ENCODE data around the gene RAB3IP. TPM values are rescaled to one million over a fixed set of nuclear protein-coding genes. Genes with fewer than 3 reads are reported as not detected.

RAB3IP gene
- total and polyA plus RNA-seq, 10 donors, result 11.8 to 41.2 (median 18.4) TPM

GRCh38 chr12:69834147-69834546 lies 95.5 kb downstream of the RAB3IP start:
- Histone ChIP-seq H3K4me3 (no peak overlapping the region), H3K9me3 (no peaks in the 10 kb centered on the region), H3K4me1 (peaks cover 0 to 12% (median 0%) of the 10 kb centered on the region in 6 donors), H3K27me3 (replicated peaks in 1 of 7) (no peaks in the 10 kb centered on the region), H3K27ac (no peak overlapping the region), H3K36me3 (no peaks in the 10 kb centered on the region)
- 67 to 89% (median 76%) methylated on average over 2 of the region's 2 CpGs for WGBS, 5 donors
- DNase-seq, result no peak
- intact Hi-C loops (cut with DNase I; ENCODE audit: low total_unique reads), result no loop called here
- TF ChIP-seq, protein P1, sequence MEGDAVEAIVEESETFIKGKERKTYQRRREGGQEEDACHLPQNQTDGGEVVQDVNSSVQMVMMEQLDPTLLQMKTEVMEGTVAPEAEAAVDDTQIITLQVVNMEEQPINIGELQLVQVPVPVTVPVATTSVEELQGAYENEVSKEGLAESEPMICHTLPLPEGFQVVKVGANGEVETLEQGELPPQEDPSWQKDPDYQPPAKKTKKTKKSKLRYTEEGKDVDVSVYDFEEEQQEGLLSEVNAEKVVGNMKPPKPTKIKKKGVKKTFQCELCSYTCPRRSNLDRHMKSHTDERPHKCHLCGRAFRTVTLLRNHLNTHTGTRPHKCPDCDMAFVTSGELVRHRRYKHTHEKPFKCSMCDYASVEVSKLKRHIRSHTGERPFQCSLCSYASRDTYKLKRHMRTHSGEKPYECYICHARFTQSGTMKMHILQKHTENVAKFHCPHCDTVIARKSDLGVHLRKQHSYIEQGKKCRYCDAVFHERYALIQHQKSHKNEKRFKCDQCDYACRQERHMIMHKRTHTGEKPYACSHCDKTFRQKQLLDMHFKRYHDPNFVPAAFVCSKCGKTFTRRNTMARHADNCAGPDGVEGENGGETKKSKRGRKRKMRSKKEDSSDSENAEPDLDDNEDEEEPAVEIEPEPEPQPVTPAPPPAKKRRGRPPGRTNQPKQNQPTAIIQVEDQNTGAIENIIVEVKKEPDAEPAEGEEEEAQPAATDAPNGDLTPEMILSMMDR (IDR thresholded peaks at IDR 0.05 in 8 of 11, conservative IDR thresholded peaks at IDR 0.05 in 3 of 11), result no peak
- TF ChIP-seq POLR2A (IDR thresholded peaks at IDR 0.05), result no peak
- no peak for TF ChIP-seq POLR2AphosphoS5 (IDR thresholded peaks at IDR 0.05)

DNA sequence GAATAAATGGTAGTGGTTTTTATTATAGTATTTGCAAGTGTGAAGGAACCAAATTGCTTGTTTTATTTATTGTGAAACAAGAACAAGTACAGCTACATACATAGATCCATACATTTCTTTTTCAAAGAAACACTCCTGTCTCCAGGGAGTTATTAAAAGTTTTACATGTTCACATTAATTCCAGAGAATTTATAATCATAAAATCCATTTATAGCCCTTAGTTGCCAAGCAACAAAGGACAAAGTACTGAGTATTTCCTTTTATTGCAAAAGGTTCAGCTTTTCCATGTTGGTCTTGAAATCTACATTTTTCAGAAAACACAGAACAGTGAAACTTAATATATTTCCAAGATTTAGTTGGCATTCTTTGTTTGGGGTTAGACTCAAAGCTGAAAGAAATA lies 95.9 kb downstream of the RAB3IP start:
- no peaks in the 10 kb centered on the region for H3K9me3 ChIP-seq
- DNase-seq, result no peak
- intact Hi-C loops (cut with DNase I; ENCODE audit: low total_unique reads), result no loop called here
- H3K27me3 ChIP-seq (replicated peaks in 1 of 7), result no peaks in the 10 kb centered on the region
- H3K4me1 ChIP-seq, result peaks cover 0 to 12% (median 0%) of the 10 kb centered on the region in 6 donors
- H3K27ac ChIP-seq, result no peak overlapping the region
- H3K4me3 ChIP-seq, result no peak overlapping the region
- no peaks in the 10 kb centered on the region for H3K36me3 ChIP-seq
- TF ChIP-seq, protein P1 (IDR thresholded peaks at IDR 0.05 in 8 of 11, conservative IDR thresholded peaks at IDR 0.05 in 3 of 11), result no peak
- no peak for TF ChIP-seq POLR2A (IDR thresholded peaks at IDR 0.05)
- TF ChIP-seq POLR2AphosphoS5 (IDR thresholded peaks at IDR 0.05), result no peak

- Histone ChIP-seq H3K9me3 (no peaks in the 10 kb centered on the region), H3K36me3 (no peaks in the 10 kb centered on the region), H3K27ac (no peak overlapping the region), H3K4me1 (peaks cover 0 to 12% (median 0%) of the 10 kb centered on the region in 6 donors), H3K27me3 (replicated peaks in 1 of 7) (no peaks in the 10 kb centered on the region), H3K4me3 (no peak overlapping the region)
- no peak for DNase-seq
- TF ChIP-seq POLR2A (IDR thresholded peaks at IDR 0.05) (no peak), POLR2AphosphoS5 (IDR thresholded peaks at IDR 0.05) (no peak)
- TF ChIP-seq, protein P1 (IDR thresholded peaks at IDR 0.05 in 8 of 11, conservative IDR thresholded peaks at IDR 0.05 in 3 of 11), result no peak
- intact Hi-C loops (cut with DNase I; ENCODE audit: low total_unique reads), result no loop called here
- WGBS, 5 donors, result 64 to 90% (median 71%) methylated on average over 3 of the region's 3 CpGs
Observed at GRCh38 chr12:69835081-69835480, 96.4 kb downstream of the RAB3IP start.

DNA sequence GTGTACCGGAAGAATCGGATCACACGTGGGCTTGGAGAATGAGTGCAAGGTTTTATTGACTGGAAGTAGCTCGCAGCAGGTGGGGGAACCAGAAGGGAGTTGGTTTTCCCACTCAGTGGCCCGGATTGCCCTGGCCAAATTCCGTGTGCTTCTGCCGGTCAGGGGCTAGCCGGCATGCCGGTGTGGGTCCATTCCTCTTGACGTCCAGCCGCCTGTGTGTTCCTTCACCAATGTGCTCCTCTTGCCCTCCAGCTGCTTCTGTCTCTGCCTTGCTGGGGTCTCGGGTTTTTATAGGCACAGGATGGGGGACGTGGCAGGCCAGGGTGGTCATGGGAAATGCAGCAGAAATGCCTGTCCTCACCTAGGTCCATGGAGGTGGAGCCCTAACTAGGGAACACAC lies 97.4 kb downstream of the RAB3IP start:
- no peaks in the 10 kb centered on the region for H3K27me3 ChIP-seq (replicated peaks in 1 of 7)
- H3K4me1 ChIP-seq, result peaks cover 0 to 12% (median 0%) of the 10 kb centered on the region in 6 donors
- DNase-seq, result no peak
- TF ChIP-seq POLR2A (IDR thresholded peaks at IDR 0.05) (no peak), POLR2AphosphoS5 (IDR thresholded peaks at IDR 0.05) (no peak)
- TF ChIP-seq, protein P1 (IDR thresholded peaks at IDR 0.05 in 8 of 11, conservative IDR thresholded peaks at IDR 0.05 in 3 of 11), result no peak
- H3K27ac ChIP-seq, result no peak overlapping the region
- WGBS, 5 donors, result 88 to 96% (median 95%) methylated on average over 13 of the region's 13 CpGs
- H3K9me3 ChIP-seq, result no peaks in the 10 kb centered on the region
- intact Hi-C loops (cut with DNase I; ENCODE audit: low total_unique reads), result no loop called here
- no peak overlapping the region for H3K4me3 ChIP-seq
- H3K36me3 ChIP-seq, result no peaks in the 10 kb centered on the region

Measured in spleen (tissue), 11 donors.